ENCODE results near the gene GEMIN7.

DNA sequence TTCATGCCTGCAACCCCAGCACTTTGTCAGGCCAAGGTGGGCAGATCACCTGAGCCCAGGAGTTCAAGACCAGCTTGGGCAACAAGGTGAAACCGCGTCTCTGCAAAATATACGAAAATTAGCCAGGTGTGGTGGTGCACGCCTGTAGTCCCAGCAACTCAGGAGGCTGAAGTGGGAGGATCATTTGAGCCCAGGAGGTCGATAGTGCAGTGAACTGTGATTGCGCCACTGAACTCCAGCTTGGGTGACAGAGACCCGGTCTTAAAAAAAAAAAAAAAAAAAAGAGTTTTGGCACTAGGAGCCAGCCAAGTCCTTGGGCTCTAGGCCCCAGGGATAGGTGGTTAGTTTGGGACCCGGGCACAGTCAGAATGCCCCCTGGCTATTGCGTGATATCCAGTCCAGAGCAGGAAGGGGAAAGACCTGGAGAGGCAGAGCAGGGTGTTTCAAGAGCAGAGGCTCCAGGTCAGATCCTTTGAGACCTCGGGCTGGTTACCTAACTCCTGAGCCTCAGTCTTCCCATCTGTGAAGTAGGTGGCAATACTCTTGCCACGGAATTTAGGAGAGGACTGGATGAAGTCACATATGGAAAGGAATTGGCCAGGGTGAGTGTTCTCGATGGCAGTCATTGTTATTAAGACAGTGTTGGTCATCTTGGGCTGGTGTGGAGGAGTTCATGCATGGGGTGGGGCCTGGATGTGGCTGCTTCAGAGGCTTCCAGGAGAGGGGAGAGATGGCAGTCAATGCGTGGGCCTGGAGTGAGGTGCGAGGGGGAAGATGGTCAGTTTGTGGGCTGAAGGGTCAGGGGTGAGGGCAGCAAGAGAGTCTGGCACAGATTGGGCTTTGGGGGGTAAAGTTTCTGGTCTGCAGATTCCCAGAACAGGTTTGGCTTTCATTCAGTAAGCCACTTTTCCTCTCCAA is 16.7 kb downstream of the GEMIN7 start:
- TF ChIP-seq, protein P1, sequence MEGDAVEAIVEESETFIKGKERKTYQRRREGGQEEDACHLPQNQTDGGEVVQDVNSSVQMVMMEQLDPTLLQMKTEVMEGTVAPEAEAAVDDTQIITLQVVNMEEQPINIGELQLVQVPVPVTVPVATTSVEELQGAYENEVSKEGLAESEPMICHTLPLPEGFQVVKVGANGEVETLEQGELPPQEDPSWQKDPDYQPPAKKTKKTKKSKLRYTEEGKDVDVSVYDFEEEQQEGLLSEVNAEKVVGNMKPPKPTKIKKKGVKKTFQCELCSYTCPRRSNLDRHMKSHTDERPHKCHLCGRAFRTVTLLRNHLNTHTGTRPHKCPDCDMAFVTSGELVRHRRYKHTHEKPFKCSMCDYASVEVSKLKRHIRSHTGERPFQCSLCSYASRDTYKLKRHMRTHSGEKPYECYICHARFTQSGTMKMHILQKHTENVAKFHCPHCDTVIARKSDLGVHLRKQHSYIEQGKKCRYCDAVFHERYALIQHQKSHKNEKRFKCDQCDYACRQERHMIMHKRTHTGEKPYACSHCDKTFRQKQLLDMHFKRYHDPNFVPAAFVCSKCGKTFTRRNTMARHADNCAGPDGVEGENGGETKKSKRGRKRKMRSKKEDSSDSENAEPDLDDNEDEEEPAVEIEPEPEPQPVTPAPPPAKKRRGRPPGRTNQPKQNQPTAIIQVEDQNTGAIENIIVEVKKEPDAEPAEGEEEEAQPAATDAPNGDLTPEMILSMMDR (conservative IDR thresholded peaks at IDR 0.05; ENCODE audit: low read depth, low read length): no peak
- TF ChIP-seq EZH2 (IDR thresholded peaks at IDR 0.05; ENCODE audit: borderline replicate concordance, low read depth, low read length, poor library complexity, severe bottlenecking): no peak

Measured in A673 (cell line).